Spleen (tissue), 11 donors: ENCODE measurements around the gene UNG. TPM values are rescaled to one million over a fixed set of nuclear protein-coding genes. Genes with fewer than 3 reads are reported as not detected.
A peak's percentile ranks its signal among the peaks of the same experiment; 100 is the strongest.

Source experiments
- DNase-seq: peaks from one replicate; pipeline ENCODE4 v3.0.0-alpha.2; 2020
- H3K27ac ChIP-seq, 8 donors: fragments of 200-600 bp; sonication (generic) in 7 of 8; 1 replicate in 4 of 8; 2 replicates in 4 of 8; pipeline versions ENCODE4 v1.5.0 to v1.8.0; 2016 to 2021; ENCODE audit warnings: inconsistent platforms in 4 of 8, mild to moderate bottlenecking in 4 of 8, moderate library complexity in 1 of 8
- H3K27me3 ChIP-seq, 7 donors: fragments of 200-600 bp; sonication (generic) in 6 of 7; replicated peaks in 1 of 7; 1 replicate in 4 of 7; 2 replicates in 3 of 7; pipeline versions ENCODE4 v1.5.0 to v1.8.0; 2016 to 2021; ENCODE audit warnings: inconsistent platforms in 3 of 7, mild to moderate bottlenecking in 1 of 7
- H3K36me3 ChIP-seq, 6 donors: fragments of 200-600 bp; sonication (generic) in 5 of 6; 1 replicate in 4 of 6; 2 replicates in 2 of 6; pipeline versions ENCODE4 v1.5.0 to v1.8.0; 2016 to 2021; ENCODE audit warnings: inconsistent platforms in 2 of 6
- H3K4me1 ChIP-seq, 6 donors: fragments of 200-600 bp; sonication (generic) in 5 of 6; 1 replicate in 3 of 6; 2 replicates in 3 of 6; pipeline versions ENCODE4 v1.5.0 to v1.8.0; 2016 to 2021; ENCODE audit warnings: inconsistent platforms in 3 of 6
- H3K4me3 ChIP-seq, 8 donors: fragments of 200-600 bp; sonication (generic) in 7 of 8; 1 replicate in 4 of 8; 2 replicates in 4 of 8; pipeline versions ENCODE4 v1.5.0 to v1.8.0; 2016 to 2021; ENCODE audit warnings: inconsistent platforms in 4 of 8, mild to moderate bottlenecking in 4 of 8, moderate library complexity in 2 of 8
- H3K9me3 ChIP-seq, 8 donors: fragments of 200-600 bp; sonication (generic) in 7 of 8; 1 replicate in 4 of 8; 2 replicates in 4 of 8; pipeline versions ENCODE4 v1.5.0 to v1.8.0; 2016 to 2021; ENCODE audit warnings: inconsistent platforms in 4 of 8
- CTCF ChIP-seq, 11 experiments: fragments of 200-600 bp in 7 of 11; fragments of 450-650 bp in 4 of 11; sonication (generic) in 4 of 11; IDR thresholded peaks in 8 of 11; conservative IDR thresholded peaks in 3 of 11; 1 replicate in 7 of 11; 2 replicates in 4 of 11; pipeline versions ENCODE4 v1.4.0 to v1.8.0; 2016 to 2021; ENCODE audit warnings: antibody characterized with exemption in 11 of 11, inconsistent platforms in 4 of 11, mild to moderate bottlenecking in 1 of 11
- POLR2A ChIP-seq, 3 donors: fragments of 450-650 bp; IDR thresholded peaks; one replicate each; pipeline ENCODE4 v1.5.1; 2017; ENCODE audit warnings: antibody characterized with exemption in 3 of 3, mild to moderate bottlenecking in 1 of 3
- POLR2AphosphoS5 ChIP-seq, 3 donors: sonication (generic); formaldehyde crosslinking; IDR thresholded peaks; one replicate each; pipeline ENCODE4 v1.5.1; 2017; ENCODE audit warnings: antibody characterized with exemption in 3 of 3
- WGBS, 5 donors: extraction: QIAGEN DNeasy Blood & Tissue Kit in 3 of 5; methylation state at CpG; one replicate each; pipeline versions ENCODE4 v1.1.5 to v1.1.7; 2013 to 2018; 5-methylcytosine and 5-hydroxymethylcytosine counted together
- intact Hi-C: fragments of 100-400 bp; cut with DNase I; formaldehyde crosslinking; loops from one replicate; pipeline ENCODE4 v1.15.0; 2023; ENCODE audit warnings: low total_unique reads
- polyA plus RNA-seq, 3 donors: library from polyadenylated mRNA; stranded (reverse); fragments of 200-250 nt; gene quantifications; one replicate each; pipeline ENCODE4 v1.2.1, GENCODE V29; 2013
- total RNA-seq, 7 donors: library from RNA; depleted of rRNA in 3 of 7; stranded (reverse); fragments of >200 nt in 3 of 7; fragmentation: NEBNext Ultra II Directional in 4 of 7; extraction: Animal tissue kit (Norgen Biotek cat#: 25700) in 4 of 7; gene quantifications; one replicate each; pipeline versions ENCODE4 v1.1.0 to v1.2.1, GENCODE V29; 2016 to 2021
- donor health status: healthy with polysubstance abuse.
- donor health status: DM: no; HTN: no; CAD: no; lungs with moderate emphysema.
- donor health status: DM: no; HTN: no; CAD: no.
- donor health status: Bipolar disorder and iron deficiency.
- donor health status: healthy.
- donor health status: DM: no; HTN: no; CAD: no.
- donor health status: DM: yes; HTN: yes; CAD: no.

Gene UNG
- total and polyA plus RNA-seq, 10 donors: 9.8 to 30.6 (median 18.1) TPM

GRCh38 chr12:109147954-109148353 lies 50.6 kb downstream of the UNG start:
- 36 to 80% (median 72%) methylated on average over 2 of the region's 2 CpGs for whole genome bisulfite sequencing, 5 donors
- H3K36me3 ChIP-seq: no peaks in the 10 kb centered on the region
- TF ChIP-seq CTCF (IDR thresholded peaks at IDR 0.05 in 8 of 11, conservative IDR thresholded peaks at IDR 0.05 in 3 of 11) (no peak), POLR2A (IDR thresholded peaks at IDR 0.05) (no peak), POLR2AphosphoS5 (IDR thresholded peaks at IDR 0.05) (peak in 1 of 3 donors; percentile 60)
- H3K4me3 ChIP-seq: no peak overlapping the region
- H3K9me3 ChIP-seq: no peaks in the 10 kb centered on the region
- peak overlapping the region in 4 of 8 donors; percentile 34 to 66 (median 54) for H3K27ac ChIP-seq
- H3K4me1 ChIP-seq: peaks cover 0 to 9% (median under 1%) of the 10 kb centered on the region in 6 donors
- no peak for DNase-seq
- no peaks in the 10 kb centered on the region for H3K27me3 ChIP-seq
- intact Hi-C loops: no loop called here

DNA sequence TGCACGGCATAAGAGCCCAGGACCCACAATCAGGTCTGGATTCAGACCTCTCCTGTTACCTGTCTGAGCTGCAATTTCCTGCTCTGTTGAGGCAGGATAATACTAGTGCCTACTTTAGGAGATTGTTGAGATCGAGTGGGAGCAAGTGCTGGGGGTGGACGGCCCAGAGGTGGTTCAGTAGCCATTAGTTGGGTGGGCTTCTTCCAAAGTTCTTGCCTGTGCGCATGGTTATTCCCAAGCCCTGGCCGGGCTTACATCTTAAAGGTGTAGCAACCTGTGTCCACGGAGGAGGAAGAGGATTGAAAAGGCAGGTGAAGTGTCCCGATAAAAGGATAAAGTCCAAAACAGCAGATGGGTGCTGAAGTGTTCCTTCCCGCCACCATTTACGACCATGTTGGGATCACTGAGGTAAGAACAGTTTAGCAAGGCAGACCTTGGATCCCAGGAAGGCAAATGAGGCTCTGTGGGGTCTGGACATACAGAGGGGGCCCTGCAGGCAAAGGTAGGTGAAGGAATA lies 52.8 kb downstream of the UNG start:
- Histone ChIP-seq H3K9me3 (no peaks in the 10 kb centered on the region), H3K27ac (peak overlapping the region in 3 of 8 donors; percentile 13 to 66 (median 18)), H3K27me3 (no peaks in the 10 kb centered on the region), H3K4me1 (peaks cover 4 to 28% (median 13%) of the 10 kb centered on the region in 6 donors), H3K4me3 (no peak overlapping the region), H3K36me3 (no peaks in the 10 kb centered on the region)
- TF ChIP-seq CTCF (IDR thresholded peaks at IDR 0.05 in 8 of 11, conservative IDR thresholded peaks at IDR 0.05 in 3 of 11): no peak
- no peak for DNase-seq
- WGBS, 5 donors: 89 to 96% (median 90%) methylated on average over 9 of the region's 9 CpGs
- intact Hi-C loops: no loop called here

- Histone ChIP-seq H3K4me1 (peaks cover 8 to 36% (median 20%) of the 10 kb centered on the region in 6 donors), H3K27ac (no peak overlapping the region), H3K27me3 (no peaks in the 10 kb centered on the region), H3K4me3 (no peak overlapping the region), H3K36me3 (no peaks in the 10 kb centered on the region), H3K9me3 (no peaks in the 10 kb centered on the region)
- WGBS, 5 donors: 84 to 90% (median 86%) methylated on average over 4 of the region's 4 CpGs
- DNase-seq: no peak
- TF ChIP-seq CTCF (IDR thresholded peaks at IDR 0.05 in 8 of 11, conservative IDR thresholded peaks at IDR 0.05 in 3 of 11) (no peak), POLR2AphosphoS5 (IDR thresholded peaks at IDR 0.05) (no peak)
- intact Hi-C loops: no loop called here
Observed at GRCh38 chr12:109151457-109151856, 54.1 kb downstream of the UNG start.

DNA sequence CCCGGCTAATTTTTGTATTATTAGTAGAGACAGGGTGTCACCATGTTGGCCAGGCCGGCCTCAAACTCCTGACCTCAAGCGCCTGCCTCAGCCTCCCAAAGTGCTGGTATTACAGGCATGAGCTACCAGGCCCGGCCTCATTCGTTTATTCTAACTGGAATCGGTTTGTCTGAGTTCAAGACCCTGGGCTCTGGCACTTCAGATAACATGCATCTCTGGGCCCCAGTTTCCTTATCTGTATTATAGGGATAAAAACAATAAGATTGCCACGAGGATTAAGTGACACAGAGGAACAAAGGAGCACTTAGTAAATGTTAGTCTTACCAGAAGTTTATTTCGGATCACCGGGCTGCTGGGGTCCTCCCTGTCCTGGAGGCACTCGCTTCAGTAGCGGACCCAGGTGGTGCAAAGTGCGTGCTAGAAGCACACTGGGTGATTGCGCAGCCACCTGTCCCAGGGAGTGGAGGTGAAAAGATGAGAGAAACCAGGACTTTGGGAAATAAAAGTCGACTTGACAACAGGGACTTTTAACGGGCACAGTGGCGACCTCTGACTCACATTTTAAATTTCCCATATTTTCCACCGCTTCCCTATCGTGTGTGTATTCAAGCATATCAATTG lies 56.5 kb downstream of the UNG start:
- no peaks in the 10 kb centered on the region for H3K27me3 ChIP-seq
- H3K27ac ChIP-seq: peak overlapping the region; percentile 37 to 90 (median 81)
- H3K4me3 ChIP-seq: peak overlapping the region; percentile 66 to 85 (median 78)
- H3K4me1 ChIP-seq: peaks cover 8 to 50% (median 29%) of the 10 kb centered on the region in 6 donors
- peak; percentile 78 for DNase-seq
- H3K36me3 ChIP-seq: no peaks in the 10 kb centered on the region
- 30 to 47% (median 41%) methylated on average over 18 of the region's 18 CpGs for WGBS, 5 donors
- TF ChIP-seq POLR2A (IDR thresholded peaks at IDR 0.05) (no peak), CTCF (IDR thresholded peaks at IDR 0.05 in 8 of 11, conservative IDR thresholded peaks at IDR 0.05 in 3 of 11) (no peak), POLR2AphosphoS5 (IDR thresholded peaks at IDR 0.05) (no peak)
- intact Hi-C loops: no loop called here
- no peaks in the 10 kb centered on the region for H3K9me3 ChIP-seq
